ENCODE results near the gene HOXD8. TPM values are rescaled to one million over a fixed set of nuclear protein-coding genes. Genes with fewer than 3 reads are reported as not detected.

The HOXD8 gene
- polyA plus RNA-seq, 1 donor from 2014 or later, result not detected

DNA sequence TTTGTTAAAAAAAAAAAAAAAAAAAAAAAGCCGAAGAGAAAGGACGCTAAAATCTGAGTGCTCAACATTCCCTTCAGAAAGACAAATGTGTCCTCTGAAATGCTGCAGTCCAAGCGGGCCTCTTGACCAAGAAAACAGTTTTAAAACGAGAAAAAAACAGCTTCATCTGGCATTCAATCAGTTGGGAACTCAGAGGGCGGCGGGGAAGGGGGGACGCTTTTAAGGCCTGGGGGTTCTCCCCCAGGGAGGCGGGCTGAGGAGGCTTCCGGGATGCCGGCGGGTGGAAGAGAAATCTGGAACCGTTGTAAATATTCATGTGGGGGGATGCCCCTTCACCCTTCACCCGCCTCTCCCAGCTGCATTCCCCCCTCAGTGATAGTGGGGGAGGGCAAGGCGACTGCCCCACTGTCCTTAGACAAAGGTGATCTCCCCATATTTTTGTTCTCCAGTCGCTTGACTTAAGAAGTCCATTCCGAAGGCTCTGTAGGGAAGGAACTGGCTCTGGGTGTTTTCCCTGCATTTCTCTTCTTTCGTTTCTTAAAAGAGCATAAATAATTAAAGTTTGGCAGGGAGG is 25.7 kb upstream of the HOXD8 start:
- Mint-ChIP-seq H3K36me3 (peaks cover 2% of the 10 kb centered on the region), H3K9me3 (peaks cover 0 to 12% (median 1%) of the 10 kb centered on the region in 3 donors), H3K27me3 (peaks cover 72% of the 10 kb centered on the region), H3K4me3 (peak overlapping the region in 1 of 4 donors; percentile 27), H3K4me1 (peaks cover 0 to 5% (median 3%) of the 10 kb centered on the region in 3 donors), H3K27ac (peak overlapping the region in 2 of 3 donors; percentile 80 to 96)

GRCh38 chr2:176104316-176105077 is 25.0 kb upstream of the HOXD8 start:
- Mint-ChIP-seq H3K27me3 (peaks cover 72% of the 10 kb centered on the region), H3K4me3 (peak overlapping the region in 1 of 4 donors; percentile 27), H3K36me3 (peaks cover 5% of the 10 kb centered on the region), H3K27ac (peak overlapping the region in 2 of 3 donors; percentile 59 to 96), H3K9me3 (peaks cover 1 to 16% (median 3%) of the 10 kb centered on the region in 3 donors), H3K4me1 (peaks cover 0 to 6% (median 5%) of the 10 kb centered on the region in 3 donors)

- H3K36me3 Mint-ChIP-seq, result peaks cover 5% of the 10 kb centered on the region
- H3K9me3 Mint-ChIP-seq, result peaks cover 1 to 18% (median 4%) of the 10 kb centered on the region in 3 donors
- H3K4me3 Mint-ChIP-seq, result peak overlapping the region in 1 of 4 donors; percentile 73
- H3K27me3 Mint-ChIP-seq, result peaks cover 73% of the 10 kb centered on the region
- peaks cover 0 to 6% (median 5%) of the 10 kb centered on the region in 3 donors for H3K4me1 Mint-ChIP-seq
- peak overlapping the region in 2 of 3 donors; percentile 41 to 96 for H3K27ac Mint-ChIP-seq
Observed at GRCh38 chr2:176105078-176105729, 24.3 kb upstream of the HOXD8 start.

DNA sequence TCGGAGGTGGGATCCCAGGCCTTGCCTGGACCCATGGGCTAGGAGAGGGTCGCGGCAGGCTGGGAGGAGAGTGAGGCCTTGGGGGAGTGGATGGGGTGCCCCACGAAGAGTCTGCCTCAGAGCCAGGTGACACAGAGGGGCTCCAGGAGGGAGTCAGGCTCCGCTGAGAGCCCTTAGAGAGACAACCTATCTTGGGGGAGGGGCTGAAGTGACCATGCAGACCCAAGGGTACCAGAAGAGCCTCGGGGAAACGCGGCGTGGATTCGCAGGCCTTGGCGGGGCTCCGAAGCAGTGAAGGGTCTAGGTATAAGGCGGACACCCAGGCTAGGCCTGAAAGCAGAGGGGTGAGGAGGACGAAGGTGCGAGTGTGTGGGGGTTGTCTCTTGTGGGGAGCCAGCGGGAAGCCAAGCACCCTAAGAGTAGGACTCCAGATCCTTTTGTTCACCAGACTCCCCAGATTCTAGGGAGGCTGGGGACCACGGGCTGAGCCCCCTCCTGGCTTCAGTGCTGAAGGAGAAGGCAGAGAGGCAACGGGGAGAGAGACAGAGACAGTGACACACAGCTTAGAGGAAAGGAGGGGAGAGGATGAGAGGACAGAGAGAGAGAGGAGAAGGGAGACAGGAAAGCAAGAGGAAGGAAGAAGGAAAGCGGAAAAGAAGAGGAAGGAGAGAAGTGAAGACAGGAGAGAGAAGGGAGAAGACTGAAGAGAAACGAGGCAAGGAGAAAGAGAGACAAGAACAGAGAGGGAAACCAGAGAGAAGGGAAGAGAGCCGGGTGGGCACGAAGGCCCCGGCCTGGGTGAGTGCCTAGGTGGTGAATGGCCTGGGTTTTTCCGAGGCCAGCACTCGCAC is 23.6 kb upstream of the HOXD8 start:
- peaks cover 0 to 6% (median 5%) of the 10 kb centered on the region in 3 donors for H3K4me1 Mint-ChIP-seq
- H3K9me3 Mint-ChIP-seq, result peaks cover 1 to 18% (median 4%) of the 10 kb centered on the region in 3 donors
- peak overlapping the region; percentile 50 to 96 (median 83) for H3K27ac Mint-ChIP-seq
- H3K27me3 Mint-ChIP-seq, result peaks cover 66% of the 10 kb centered on the region
- H3K4me3 Mint-ChIP-seq, result peak overlapping the region in 3 of 4 donors; percentile 50 to 79 (median 73)
- H3K36me3 Mint-ChIP-seq, result peaks cover 5% of the 10 kb centered on the region

DNA sequence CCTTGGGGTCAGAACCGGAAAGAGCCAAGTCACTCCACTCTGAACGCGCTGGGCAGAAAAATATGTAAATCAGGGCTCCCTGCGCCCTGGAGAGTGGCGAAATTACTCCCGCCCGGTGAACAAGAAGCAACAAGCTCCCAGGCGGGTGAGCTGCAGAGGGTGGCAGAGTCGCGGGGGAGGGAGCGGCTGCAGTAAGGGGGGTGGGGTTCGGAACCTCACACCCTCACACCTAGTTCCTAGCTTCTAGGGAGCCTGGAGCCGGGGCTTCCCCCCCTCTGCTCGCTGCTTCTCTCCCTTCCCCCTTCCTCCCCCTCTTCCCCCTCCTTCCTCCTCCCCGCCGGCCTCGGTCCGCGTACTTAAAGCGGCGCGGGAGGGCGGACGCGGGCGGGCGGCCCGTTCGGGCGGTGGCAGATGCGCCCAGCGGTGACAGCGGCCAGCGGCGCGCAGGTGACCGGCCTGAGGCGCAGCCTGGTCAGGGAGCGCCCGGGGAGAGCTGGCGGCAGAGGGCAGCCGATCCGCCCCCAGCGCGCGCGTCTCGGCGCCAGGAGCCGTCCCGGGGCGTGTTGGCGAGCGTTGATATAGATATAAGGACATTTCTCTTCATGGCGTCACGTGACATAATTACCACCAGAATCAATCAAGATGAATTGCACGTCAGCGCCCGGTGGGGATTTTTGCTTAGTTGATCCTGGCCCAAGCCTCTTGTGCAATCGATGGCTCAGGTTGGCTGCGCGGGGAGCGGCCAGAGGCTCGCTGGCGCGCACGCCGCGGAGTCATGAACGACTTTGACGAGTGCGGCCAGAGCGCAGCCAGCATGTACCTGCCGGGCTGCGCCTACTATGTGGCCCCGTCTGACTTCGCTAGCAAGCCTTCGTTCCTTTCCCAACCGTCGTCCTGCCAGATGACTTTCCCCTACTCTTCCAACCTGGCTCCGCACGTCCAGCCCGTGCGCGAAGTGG is 22.6 kb upstream of the HOXD8 start, which contains the start of gene HOXD11:
HOXD11 (plus strand) TSS at position 700 of the 959 bp plus-strand sequence; CDS start at position 776, 76 bp downstream.
- peak within 1 kb of the TSS; percentile 50 to 96 (median 85) for H3K27ac Mint-ChIP-seq
- H3K27me3 Mint-ChIP-seq, result peaks cover 62% of the 10 kb centered on the region
- H3K9me3 Mint-ChIP-seq, result peaks cover 1 to 13% (median 4%) of the 10 kb centered on the region in 3 donors
- peaks cover 3% of the 10 kb centered on the region for H3K36me3 Mint-ChIP-seq
- H3K4me3 Mint-ChIP-seq, result peak within 1 kb of the TSS in 3 of 4 donors; percentile 50 to 79 (median 73)
- H3K4me1 Mint-ChIP-seq, result peaks cover 0 to 6% (median 5%) of the 10 kb centered on the region in 3 donors

DNA sequence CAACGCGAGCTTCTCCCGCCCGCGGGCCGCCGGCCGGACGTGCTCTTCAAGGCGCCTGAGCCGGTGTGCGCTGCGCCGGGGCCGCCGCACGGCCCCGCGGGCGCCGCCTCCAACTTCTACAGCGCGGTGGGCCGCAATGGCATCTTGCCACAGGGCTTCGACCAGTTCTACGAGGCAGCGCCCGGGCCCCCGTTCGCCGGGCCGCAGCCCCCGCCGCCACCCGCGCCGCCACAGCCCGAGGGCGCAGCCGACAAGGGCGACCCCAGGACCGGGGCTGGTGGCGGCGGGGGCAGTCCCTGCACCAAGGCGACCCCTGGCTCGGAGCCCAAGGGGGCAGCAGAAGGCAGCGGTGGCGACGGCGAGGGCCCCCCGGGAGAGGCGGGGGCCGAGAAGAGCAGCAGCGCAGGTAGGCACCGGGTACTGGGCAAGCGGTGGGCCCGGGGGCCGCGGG is 21.7 kb upstream of the HOXD8 start:
- Mint-ChIP-seq H3K4me3 (no peak overlapping the region), H3K9me3 (peaks cover 0 to 13% (median 4%) of the 10 kb centered on the region in 3 donors), H3K27me3 (peaks cover 57% of the 10 kb centered on the region), H3K4me1 (peaks cover 0 to 6% (median 5%) of the 10 kb centered on the region in 3 donors), H3K36me3 (peaks cover 3% of the 10 kb centered on the region), H3K27ac (no peak overlapping the region)

DNA sequence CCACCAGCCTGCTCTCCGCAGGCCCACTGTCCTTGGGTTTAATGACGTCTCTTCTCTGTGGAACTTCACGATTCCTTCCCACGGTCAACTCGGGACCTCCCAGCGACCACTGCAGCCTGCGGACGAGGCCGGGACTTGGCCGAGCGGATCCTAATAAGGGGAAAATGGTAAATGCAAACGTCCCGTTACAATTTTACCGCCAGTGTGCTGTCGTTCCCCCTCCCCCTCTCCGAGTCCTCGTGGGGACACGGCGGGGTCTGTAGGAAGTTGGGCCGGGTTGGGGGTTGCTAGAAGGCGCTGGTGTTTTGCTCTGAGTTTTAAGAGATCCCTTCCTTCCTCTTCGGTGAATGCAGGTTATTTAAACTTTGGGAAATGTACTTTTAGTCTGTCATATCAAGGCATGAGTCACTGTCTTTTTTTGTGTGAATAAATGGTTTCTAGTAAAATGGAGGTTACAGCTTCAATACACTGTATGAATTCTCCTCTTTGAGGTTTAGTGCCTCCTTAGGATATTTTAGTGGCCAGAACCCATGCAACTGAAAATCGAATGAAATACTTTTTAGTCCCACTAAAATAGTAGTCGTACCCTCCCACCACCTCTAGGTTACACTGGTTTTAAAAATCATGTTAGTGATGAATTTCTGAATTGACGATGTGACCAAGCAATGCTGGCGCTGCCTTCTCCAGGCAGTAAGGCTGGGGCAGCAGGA is 20.2 kb upstream of the HOXD8 start:
- Mint-ChIP-seq H3K9me3 (peaks cover 0 to 13% (median 4%) of the 10 kb centered on the region in 3 donors), H3K36me3 (peaks cover 3% of the 10 kb centered on the region), H3K27ac (peak overlapping the region; percentile 92 to 95 (median 94)), H3K4me1 (peaks cover 0 to 5% (median 4%) of the 10 kb centered on the region in 3 donors), H3K4me3 (peak overlapping the region in 3 of 4 donors; percentile 47 to 72 (median 60)), H3K27me3 (peaks cover 57% of the 10 kb centered on the region)

DNA sequence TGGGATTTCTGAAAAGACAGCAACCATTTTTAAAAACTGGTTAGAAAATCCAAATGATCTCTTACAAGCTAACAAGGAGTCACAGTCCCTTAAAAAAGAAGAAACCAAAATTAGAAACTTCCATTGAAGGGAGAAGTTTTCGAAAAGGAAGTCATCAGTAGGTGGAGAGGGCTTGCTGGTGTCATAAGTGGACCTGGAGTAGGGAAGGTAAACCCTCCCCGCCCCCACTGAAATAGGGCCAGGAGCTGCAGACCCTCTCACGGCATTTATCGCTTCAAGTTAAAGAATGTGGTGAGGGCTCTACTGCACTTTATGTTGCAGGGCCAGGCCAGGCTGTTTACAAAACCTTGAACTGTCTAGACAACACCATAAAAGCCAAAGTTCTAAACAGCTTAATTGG is 19.6 kb upstream of the HOXD8 start:
- H3K4me1 Mint-ChIP-seq, result peaks cover 0 to 5% (median 4%) of the 10 kb centered on the region in 3 donors
- H3K9me3 Mint-ChIP-seq, result peaks cover 0 to 12% (median 4%) of the 10 kb centered on the region in 3 donors
- H3K36me3 Mint-ChIP-seq, result peaks cover 3% of the 10 kb centered on the region
- H3K27me3 Mint-ChIP-seq, result peaks cover 57% of the 10 kb centered on the region
- H3K27ac Mint-ChIP-seq, result peak overlapping the region; percentile 92 to 95 (median 94)
- H3K4me3 Mint-ChIP-seq, result peak overlapping the region in 2 of 4 donors; percentile 47 to 72

DNA sequence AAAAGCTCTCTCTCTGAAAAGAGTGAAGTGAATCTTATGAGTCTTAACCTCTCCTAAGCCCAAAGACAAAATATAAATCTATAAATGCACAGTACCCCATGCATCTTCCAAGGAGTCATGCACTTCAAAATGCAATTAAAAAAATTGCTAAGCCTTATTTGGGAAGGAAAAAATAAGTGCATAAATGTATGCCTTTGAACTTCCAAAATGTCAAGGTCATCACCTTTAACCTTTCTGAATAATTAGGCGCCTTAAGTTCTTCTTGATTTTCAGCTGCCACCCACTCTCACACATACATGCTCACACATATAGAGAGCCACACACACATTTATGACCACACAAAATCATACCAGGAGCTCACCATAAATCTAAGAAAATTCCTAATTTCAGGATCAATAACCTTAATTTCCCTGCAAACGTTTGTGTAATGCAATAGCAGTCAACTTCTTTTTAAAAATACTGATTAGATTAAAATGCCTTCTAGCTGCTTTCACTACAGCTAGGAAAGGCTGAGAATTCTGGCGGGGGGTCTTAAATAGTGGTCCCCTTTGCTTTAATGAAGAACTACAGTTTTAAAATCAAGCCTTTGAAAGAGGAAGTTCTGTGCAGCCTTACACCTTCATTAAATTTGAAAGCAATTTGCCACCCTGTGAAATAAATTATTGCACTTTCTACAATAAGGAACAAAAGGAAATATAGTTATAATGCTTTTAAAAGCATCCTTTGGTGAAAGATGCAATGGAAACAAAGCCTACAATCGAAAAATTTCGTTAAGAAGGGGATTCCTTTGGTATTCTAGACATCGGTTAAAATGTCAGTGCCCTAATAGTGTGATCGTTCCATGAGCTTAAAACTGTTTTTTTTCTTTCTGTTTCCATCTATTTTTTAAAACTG is 18.8 kb upstream of the HOXD8 start:
- Mint-ChIP-seq H3K36me3 (peaks cover 3% of the 10 kb centered on the region), H3K4me1 (peaks cover 0 to 5% (median 1%) of the 10 kb centered on the region in 3 donors), H3K27ac (peak overlapping the region; percentile 82 to 95 (median 88)), H3K4me3 (peak overlapping the region in 2 of 4 donors; percentile 26 to 72), H3K27me3 (peaks cover 54% of the 10 kb centered on the region), H3K9me3 (peaks cover 0 to 11% (median 4%) of the 10 kb centered on the region in 3 donors)

GRCh38 chr2:176111309-176111663 is 18.2 kb upstream of the HOXD8 start:
- Mint-ChIP-seq H3K4me3 (peak overlapping the region in 2 of 4 donors; percentile 26 to 72), H3K27me3 (peaks cover 52% of the 10 kb centered on the region), H3K36me3 (peaks cover 3% of the 10 kb centered on the region), H3K4me1 (peaks cover 0 to 3% (median 1%) of the 10 kb centered on the region in 3 donors), H3K9me3 (peaks cover 0 to 8% (median 4%) of the 10 kb centered on the region in 3 donors), H3K27ac (peak overlapping the region; percentile 82 to 95 (median 88))

GRCh38 chr2:176111846-176112374 is 17.6 kb upstream of the HOXD8 start:
- H3K27ac Mint-ChIP-seq, result peak overlapping the region; percentile 46 to 95 (median 82)
- H3K4me3 Mint-ChIP-seq, result peak overlapping the region in 1 of 4 donors; percentile 27
- peaks cover 0 to 2% (median 1%) of the 10 kb centered on the region in 3 donors for H3K4me1 Mint-ChIP-seq
- peaks cover 0 to 10% (median 6%) of the 10 kb centered on the region in 3 donors for H3K9me3 Mint-ChIP-seq
- H3K27me3 Mint-ChIP-seq, result peaks cover 55% of the 10 kb centered on the region
- H3K36me3 Mint-ChIP-seq, result peaks cover 3% of the 10 kb centered on the region
